SIG-M5 treated with dmso at 0.1 percent for 504 hours (cell line): ENCODE data around the gene FBRSL1.
"Not testable (repeated sequence)": the region's sequence is repeated elsewhere in the genome, so short reads cannot be mapped to it uniquely, and the experiment has no call there.

Source experiments
- DNase-seq: peaks from one replicate; lab custom pipeline; 2025; ENCODE audit not compliant: unreplicated experiment; lab: John Stamatoyannopoulos, UW

The FBRSL1 gene

GRCh38 chr12:132489602-132490266 is at the start of gene FBRSL1:
Gene FBRSL1, plus strand, starts transcription at chr12:132490151.
- peak; percentile 89 for DNase-seq

GRCh38 chr12:132440420-132440819 is 49.5 kb upstream of the FBRSL1 start:
- not testable (repeated sequence) for DNase-seq

GRCh38 chr12:132441871-132442863 is 47.8 kb upstream of the FBRSL1 start:
- no peak for DNase-seq

GRCh38 chr12:132443091-132443490 is 46.9 kb upstream of the FBRSL1 start:
- no peak for DNase-seq

GRCh38 chr12:132444283-132444682 is 45.7 kb upstream of the FBRSL1 start:
- no peak for DNase-seq

- peak; percentile 72 for DNase-seq
Observed at GRCh38 chr12:132444957-132445883, 44.7 kb upstream of the FBRSL1 start.

GRCh38 chr12:132445884-132446632 is 43.9 kb upstream of the FBRSL1 start:
- DNase-seq, result peak; percentile 82

GRCh38 chr12:132446633-132447326 is 43.2 kb upstream of the FBRSL1 start:
- DNase-seq, result no peak

GRCh38 chr12:132447327-132447720 is 42.6 kb upstream of the FBRSL1 start:
- DNase-seq, result no peak

- DNase-seq, result no peak
Observed at GRCh38 chr12:132447731-132448462, 42.1 kb upstream of the FBRSL1 start.

- DNase-seq, result no peak
Observed at GRCh38 chr12:132448463-132448820, 41.5 kb upstream of the FBRSL1 start.

GRCh38 chr12:132449565-132450417 is 40.2 kb upstream of the FBRSL1 start:
- no peak for DNase-seq

- DNase-seq, result no peak
Observed at GRCh38 chr12:132450418-132451171, 39.4 kb upstream of the FBRSL1 start.

- no peak for DNase-seq
Observed at GRCh38 chr12:132451172-132451835, 38.6 kb upstream of the FBRSL1 start.

- DNase-seq, result no peak
Observed at GRCh38 chr12:132451836-132452195, 38.1 kb upstream of the FBRSL1 start.

GRCh38 chr12:132452596-132453350 is 37.2 kb upstream of the FBRSL1 start:
- DNase-seq, result no peak
